Measurements from ENCODE around the gene ANTXR1.

ANTXR1 gene

GRCh38 chr2:69081001-69081580 is 68.1 kb downstream of the ANTXR1 start:
- ATAC-seq (ENCODE audit: low read depth) = no peak
- Mint-ChIP-seq H3K4me1 (no peaks in the 10 kb centered on the region), H3K27me3 (peaks cover 12% of the 10 kb centered on the region), H3K36me3 (no peaks in the 10 kb centered on the region), H3K27ac (no peak overlapping the region), H3K9me3 (no peaks in the 10 kb centered on the region), H3K4me3 (no peak overlapping the region)
- DNase-seq (ENCODE audit: low spot score in 2 of 2) = no peak

DNA sequence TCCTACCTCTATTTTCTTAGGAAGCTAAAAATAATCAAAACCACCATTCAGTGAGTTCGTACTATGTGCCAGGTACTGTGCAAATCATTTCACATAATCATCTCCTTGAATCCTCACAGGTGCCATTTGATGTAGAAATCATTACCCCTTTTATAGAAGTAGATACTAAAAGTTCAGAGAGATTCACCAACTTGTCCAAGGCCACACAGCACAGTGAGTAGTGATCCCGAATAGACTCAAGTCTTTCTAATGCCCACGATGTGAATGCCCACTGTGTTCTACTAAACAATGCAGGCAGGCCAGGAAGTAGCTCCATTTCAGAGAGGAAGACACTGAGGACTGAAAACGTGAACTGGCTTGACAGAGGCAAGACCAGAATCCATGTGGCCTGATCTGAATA is 68.8 kb downstream of the ANTXR1 start:
- H3K4me3 Mint-ChIP-seq = no peak overlapping the region
- no peaks in the 10 kb centered on the region for H3K4me1 Mint-ChIP-seq
- H3K9me3 Mint-ChIP-seq = no peaks in the 10 kb centered on the region
- ATAC-seq (ENCODE audit: low read depth) (no peak), DNase-seq (ENCODE audit: low spot score in 2 of 2) (no peak)
- no peaks in the 10 kb centered on the region for H3K36me3 Mint-ChIP-seq
- H3K27me3 Mint-ChIP-seq = peaks cover 12% of the 10 kb centered on the region
- no peak overlapping the region for H3K27ac Mint-ChIP-seq

DNA sequence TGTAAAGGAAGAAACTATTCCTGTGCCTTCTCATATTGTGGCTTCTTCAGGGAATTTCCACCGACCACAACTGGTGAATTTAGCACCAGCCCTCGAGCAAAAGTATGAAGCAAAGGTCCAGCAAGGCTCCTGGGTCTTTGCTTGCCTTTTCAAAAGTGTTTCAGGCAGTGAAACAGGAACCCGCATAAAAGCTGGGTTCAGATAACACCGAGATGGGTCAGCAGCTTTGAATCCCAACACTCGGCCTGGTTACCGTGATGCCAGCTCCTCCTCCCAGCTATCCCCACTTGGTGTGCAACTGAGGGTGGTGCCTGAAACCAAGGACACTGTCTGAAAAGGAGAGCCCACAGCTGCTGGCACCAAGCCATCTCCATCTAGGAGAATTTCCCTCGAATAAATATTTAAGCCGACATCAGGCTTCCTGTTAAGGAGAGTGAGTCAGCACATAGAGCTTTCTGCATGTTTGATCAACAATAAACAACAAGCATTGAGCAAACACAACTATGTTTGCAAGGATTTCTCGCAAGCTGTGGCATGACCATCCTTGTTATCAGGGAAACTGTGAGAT is 69.5 kb downstream of the ANTXR1 start:
- DNase-seq (ENCODE audit: low spot score in 2 of 2) = no peak
- no peak overlapping the region for H3K27ac Mint-ChIP-seq
- ATAC-seq (ENCODE audit: low read depth) = no peak

DNA sequence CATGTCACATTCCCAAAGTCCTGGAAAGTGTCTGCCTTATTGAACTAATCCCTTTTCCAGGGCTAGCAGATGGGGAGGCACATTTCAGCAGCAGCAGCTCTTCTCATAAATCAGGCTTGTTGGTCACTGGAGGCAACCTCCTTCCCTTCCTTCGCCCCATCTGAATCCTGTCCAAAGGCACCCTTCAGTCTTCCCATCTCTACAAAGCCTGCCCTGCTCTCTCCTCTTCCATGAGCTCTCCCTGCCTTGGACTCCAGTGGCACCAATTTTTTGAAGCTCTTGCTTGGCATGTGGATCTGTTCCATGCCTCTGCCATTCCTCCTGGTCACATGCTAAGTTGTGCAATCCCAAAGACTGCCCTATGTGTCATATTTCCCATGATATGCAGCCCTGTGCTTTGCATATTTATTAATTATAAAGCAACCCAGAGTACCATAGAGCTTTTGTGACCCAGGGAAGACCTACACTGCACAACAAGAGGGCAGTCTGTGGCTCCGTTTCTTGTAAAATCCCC is 70.3 kb downstream of the ANTXR1 start:
- H3K4me1 Mint-ChIP-seq = no peaks in the 10 kb centered on the region

More for the DNA sequence above, 69.5 kb downstream of the ANTXR1 start:
- Mint-ChIP-seq H3K4me3 (no peak overlapping the region), H3K4me1 (no peaks in the 10 kb centered on the region), H3K36me3 (no peaks in the 10 kb centered on the region), H3K9me3 (no peaks in the 10 kb centered on the region), H3K27me3 (peaks cover 10% of the 10 kb centered on the region)

GRCh38 chr2:69084492-69084891 is 71.5 kb downstream of the ANTXR1 start:
- DNase-seq (ENCODE audit: low spot score in 2 of 2) (no peak), ATAC-seq (ENCODE audit: low read depth) (no peak)
- no peaks in the 10 kb centered on the region for H3K36me3 Mint-ChIP-seq
- H3K4me1 Mint-ChIP-seq = no peaks in the 10 kb centered on the region
- peaks cover 18% of the 10 kb centered on the region for H3K27me3 Mint-ChIP-seq
- no peak overlapping the region for H3K4me3 Mint-ChIP-seq
- no peak overlapping the region for H3K27ac Mint-ChIP-seq
- no peaks in the 10 kb centered on the region for H3K9me3 Mint-ChIP-seq

More for the DNA sequence above, 70.3 kb downstream of the ANTXR1 start:
- no peaks in the 10 kb centered on the region for H3K36me3 Mint-ChIP-seq
- H3K4me3 Mint-ChIP-seq = no peak overlapping the region
- ATAC-seq (ENCODE audit: low read depth) = no peak
- peaks cover 10% of the 10 kb centered on the region for H3K27me3 Mint-ChIP-seq
- no peak for DNase-seq (ENCODE audit: low spot score in 2 of 2)
- no peak overlapping the region for H3K27ac Mint-ChIP-seq
- no peaks in the 10 kb centered on the region for H3K9me3 Mint-ChIP-seq

DNA sequence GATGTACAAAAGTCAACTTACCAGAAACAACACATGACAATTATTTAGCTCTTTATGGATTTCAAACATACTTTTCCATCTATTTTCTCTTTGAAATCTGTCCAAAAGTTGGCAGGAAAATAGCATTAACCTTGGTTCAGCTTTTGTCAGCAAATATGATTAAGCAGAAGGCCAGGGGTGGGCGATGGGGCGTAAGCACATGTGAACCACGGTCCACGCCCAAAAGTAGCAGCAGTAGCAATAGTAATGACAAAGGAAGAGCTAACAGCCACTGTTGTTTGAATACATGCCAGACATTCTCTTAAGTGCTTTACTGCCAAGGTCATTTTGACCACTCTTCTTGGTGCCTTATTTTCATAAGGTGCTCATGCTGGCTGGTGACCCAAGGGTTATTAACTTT is 73.5 kb downstream of the ANTXR1 start:
- no peak overlapping the region for H3K27ac Mint-ChIP-seq
- ATAC-seq (ENCODE audit: low read depth) = no peak
- no peaks in the 10 kb centered on the region for H3K9me3 Mint-ChIP-seq

GRCh38 chr2:69087211-69087911 is 74.4 kb downstream of the ANTXR1 start:
- Mint-ChIP-seq H3K36me3 (no peaks in the 10 kb centered on the region), H3K4me1 (no peaks in the 10 kb centered on the region), H3K4me3 (no peak overlapping the region), H3K9me3 (no peaks in the 10 kb centered on the region), H3K27me3 (peaks cover 21% of the 10 kb centered on the region), H3K27ac (no peak overlapping the region)
- ATAC-seq (ENCODE audit: low read depth) (no peak), DNase-seq (ENCODE audit: low spot score in 2 of 2) (no peak)

More for the DNA sequence above, 73.5 kb downstream of the ANTXR1 start:
- no peak for DNase-seq (ENCODE audit: low spot score in 2 of 2)
- Mint-ChIP-seq H3K4me1 (no peaks in the 10 kb centered on the region), H3K4me3 (no peak overlapping the region), H3K27me3 (peaks cover 24% of the 10 kb centered on the region), H3K36me3 (no peaks in the 10 kb centered on the region)

DNA sequence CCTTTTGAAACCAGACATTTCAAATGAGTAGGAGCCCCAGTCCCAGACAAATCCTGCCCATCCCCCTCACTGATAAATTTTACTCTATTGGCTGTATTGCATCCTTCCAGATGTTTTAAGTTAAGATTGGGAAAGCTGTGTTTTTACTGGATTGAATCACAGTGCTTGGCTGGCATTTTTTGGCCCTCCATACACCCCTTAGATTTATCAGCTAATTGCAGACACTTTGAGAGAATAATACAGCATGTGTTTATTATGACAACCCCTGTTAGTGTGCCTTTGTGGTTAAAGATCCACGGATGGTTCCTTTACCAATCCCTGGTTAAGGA is 74.9 kb downstream of the ANTXR1 start:
- no peaks in the 10 kb centered on the region for H3K9me3 Mint-ChIP-seq
- H3K4me3 Mint-ChIP-seq = no peak overlapping the region
- no peak for ATAC-seq (ENCODE audit: low read depth)
- no peak overlapping the region for H3K27ac Mint-ChIP-seq
- H3K4me1 Mint-ChIP-seq = no peaks in the 10 kb centered on the region
- no peak for DNase-seq (ENCODE audit: low spot score in 2 of 2)
- H3K36me3 Mint-ChIP-seq = no peaks in the 10 kb centered on the region
- peaks cover 21% of the 10 kb centered on the region for H3K27me3 Mint-ChIP-seq

- no peak for ATAC-seq (ENCODE audit: low read depth)
Observed at GRCh38 chr2:69088466-69088865, 75.5 kb downstream of the ANTXR1 start.

DNA sequence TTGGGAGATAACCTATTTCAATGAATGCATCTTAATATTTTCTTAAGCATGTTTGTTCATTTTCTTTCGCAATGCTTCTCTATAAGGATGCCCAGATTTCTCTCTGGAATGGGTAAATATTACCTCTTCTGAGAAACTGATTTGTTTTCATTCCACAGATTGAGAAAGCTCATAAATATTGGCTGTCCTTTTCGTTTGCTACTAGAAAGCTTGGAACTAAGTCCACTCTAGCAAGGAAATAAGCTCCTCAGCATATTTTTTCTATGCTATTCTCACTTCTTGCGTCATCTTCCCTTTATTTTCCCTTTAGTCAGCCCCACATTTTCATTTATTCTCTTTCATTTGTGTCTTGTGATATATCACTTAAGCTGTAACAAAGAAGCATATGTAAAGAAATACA is 76.3 kb downstream of the ANTXR1 start:
- Mint-ChIP-seq H3K9me3 (no peaks in the 10 kb centered on the region), H3K36me3 (no peaks in the 10 kb centered on the region), H3K4me3 (no peak overlapping the region), H3K27ac (no peak overlapping the region), H3K27me3 (peaks cover 19% of the 10 kb centered on the region), H3K4me1 (no peaks in the 10 kb centered on the region)
- ATAC-seq (ENCODE audit: low read depth) (no peak), DNase-seq (ENCODE audit: low spot score in 2 of 2) (no peak)

More at GRCh38 chr2:69088466-69088865, 75.5 kb downstream of the ANTXR1 start:
- H3K9me3 Mint-ChIP-seq = no peaks in the 10 kb centered on the region
- H3K36me3 Mint-ChIP-seq = no peaks in the 10 kb centered on the region
- no peak for DNase-seq (ENCODE audit: low spot score in 2 of 2)
- peaks cover 19% of the 10 kb centered on the region for H3K27me3 Mint-ChIP-seq
- H3K27ac Mint-ChIP-seq = no peak overlapping the region
- H3K4me3 Mint-ChIP-seq = no peak overlapping the region
- no peaks in the 10 kb centered on the region for H3K4me1 Mint-ChIP-seq

DNA sequence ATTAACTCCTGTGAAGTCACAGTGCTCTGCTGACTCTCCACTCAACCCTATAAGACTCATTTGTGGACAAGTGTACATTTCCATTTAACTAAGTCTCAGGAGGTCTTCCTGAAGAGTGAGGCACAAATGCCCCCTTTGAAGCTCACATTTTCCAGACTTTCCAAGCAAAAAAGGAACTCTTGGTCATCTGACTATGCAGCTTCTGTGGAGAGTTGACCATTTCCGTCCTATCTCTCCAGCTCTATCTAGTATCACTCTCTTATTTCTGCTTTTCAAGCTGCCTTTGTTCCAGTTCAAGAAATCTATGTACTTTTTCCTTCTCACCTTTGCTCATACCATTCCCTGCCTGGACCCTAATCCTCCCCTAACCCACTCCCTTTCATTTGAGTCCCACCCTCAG is 77.0 kb downstream of the ANTXR1 start:
- H3K27me3 Mint-ChIP-seq = peaks cover 19% of the 10 kb centered on the region
- no peaks in the 10 kb centered on the region for H3K4me1 Mint-ChIP-seq
- DNase-seq (ENCODE audit: low spot score in 2 of 2) = no peak
- H3K27ac Mint-ChIP-seq = no peak overlapping the region
- no peaks in the 10 kb centered on the region for H3K9me3 Mint-ChIP-seq
- no peak for ATAC-seq (ENCODE audit: low read depth)
- no peaks in the 10 kb centered on the region for H3K36me3 Mint-ChIP-seq
- no peak overlapping the region for H3K4me3 Mint-ChIP-seq

DNA sequence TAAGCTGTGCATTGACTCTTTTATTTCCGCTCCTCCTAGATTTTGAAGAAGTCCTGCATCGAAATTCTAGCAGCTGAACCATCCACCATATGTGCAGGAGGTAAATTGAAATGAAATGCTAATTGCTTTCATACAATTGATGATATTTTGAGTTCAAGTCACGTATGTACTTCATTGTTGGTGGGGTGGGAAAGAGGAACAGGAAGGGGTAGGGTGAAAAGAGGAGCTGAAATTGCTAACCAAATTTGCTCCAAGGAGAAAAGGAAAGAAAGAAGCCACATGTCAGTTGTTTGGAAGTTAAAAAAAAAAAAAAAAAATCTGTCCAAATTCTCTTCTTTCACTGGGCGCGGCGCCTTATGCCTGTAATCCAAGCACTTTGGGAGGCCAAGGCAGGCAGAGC is 77.8 kb downstream of the ANTXR1 start:
- H3K27me3 Mint-ChIP-seq = peaks cover 21% of the 10 kb centered on the region
- H3K9me3 Mint-ChIP-seq = no peaks in the 10 kb centered on the region
- no peaks in the 10 kb centered on the region for H3K4me1 Mint-ChIP-seq
- ATAC-seq (ENCODE audit: low read depth) (no peak), DNase-seq (ENCODE audit: low spot score in 2 of 2) (no peak)
- no peak overlapping the region for H3K27ac Mint-ChIP-seq
- H3K36me3 Mint-ChIP-seq = no peaks in the 10 kb centered on the region
- no peak overlapping the region for H3K4me3 Mint-ChIP-seq

DNA sequence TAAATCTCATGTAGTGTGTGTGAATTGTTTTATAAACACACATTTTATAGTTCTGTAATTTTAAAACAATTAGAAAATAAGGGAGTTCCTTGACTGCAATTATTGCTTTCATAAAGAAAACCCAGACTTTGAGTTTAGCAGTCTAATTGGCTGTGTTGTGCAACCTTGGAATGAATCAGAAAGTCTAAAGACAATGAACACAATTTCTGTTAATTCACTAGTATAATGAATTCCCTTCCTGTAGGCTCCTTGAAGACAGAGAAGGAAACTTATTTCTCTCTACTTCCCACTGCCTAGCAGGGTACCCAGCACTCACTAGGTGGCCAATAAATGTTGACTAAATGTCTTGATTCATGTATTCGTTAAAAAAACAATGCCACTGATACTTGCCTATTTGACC is 79.9 kb downstream of the ANTXR1 start:
- Mint-ChIP-seq H3K36me3 (no peaks in the 10 kb centered on the region), H3K27ac (no peak overlapping the region), H3K4me1 (no peaks in the 10 kb centered on the region), H3K9me3 (no peaks in the 10 kb centered on the region), H3K27me3 (peaks cover 16% of the 10 kb centered on the region), H3K4me3 (no peak overlapping the region)
- ATAC-seq (ENCODE audit: low read depth) = no peak
- no peak for DNase-seq (ENCODE audit: low spot score in 2 of 2)

GRCh38 chr2:69095305-69095704 is 82.3 kb downstream of the ANTXR1 start:
- Mint-ChIP-seq H3K4me3 (no peak overlapping the region), H3K27me3 (peaks cover 6% of the 10 kb centered on the region), H3K9me3 (no peaks in the 10 kb centered on the region), H3K4me1 (no peaks in the 10 kb centered on the region), H3K36me3 (no peaks in the 10 kb centered on the region), H3K27ac (no peak overlapping the region)
- DNase-seq (ENCODE audit: low spot score in 2 of 2) (no peak), ATAC-seq (ENCODE audit: low read depth) (no peak)
